ENCODE data around the gene CPNE4.

GRCh38 chr3:131755380-131755779, 279.4 kb downstream of the CPNE4 start:
- no peak for TF ChIP-seq CBFB (CRISPR knock-in tag; IDR thresholded peaks at IDR 0.05)
- TF ChIP-seq, protein P1, sequence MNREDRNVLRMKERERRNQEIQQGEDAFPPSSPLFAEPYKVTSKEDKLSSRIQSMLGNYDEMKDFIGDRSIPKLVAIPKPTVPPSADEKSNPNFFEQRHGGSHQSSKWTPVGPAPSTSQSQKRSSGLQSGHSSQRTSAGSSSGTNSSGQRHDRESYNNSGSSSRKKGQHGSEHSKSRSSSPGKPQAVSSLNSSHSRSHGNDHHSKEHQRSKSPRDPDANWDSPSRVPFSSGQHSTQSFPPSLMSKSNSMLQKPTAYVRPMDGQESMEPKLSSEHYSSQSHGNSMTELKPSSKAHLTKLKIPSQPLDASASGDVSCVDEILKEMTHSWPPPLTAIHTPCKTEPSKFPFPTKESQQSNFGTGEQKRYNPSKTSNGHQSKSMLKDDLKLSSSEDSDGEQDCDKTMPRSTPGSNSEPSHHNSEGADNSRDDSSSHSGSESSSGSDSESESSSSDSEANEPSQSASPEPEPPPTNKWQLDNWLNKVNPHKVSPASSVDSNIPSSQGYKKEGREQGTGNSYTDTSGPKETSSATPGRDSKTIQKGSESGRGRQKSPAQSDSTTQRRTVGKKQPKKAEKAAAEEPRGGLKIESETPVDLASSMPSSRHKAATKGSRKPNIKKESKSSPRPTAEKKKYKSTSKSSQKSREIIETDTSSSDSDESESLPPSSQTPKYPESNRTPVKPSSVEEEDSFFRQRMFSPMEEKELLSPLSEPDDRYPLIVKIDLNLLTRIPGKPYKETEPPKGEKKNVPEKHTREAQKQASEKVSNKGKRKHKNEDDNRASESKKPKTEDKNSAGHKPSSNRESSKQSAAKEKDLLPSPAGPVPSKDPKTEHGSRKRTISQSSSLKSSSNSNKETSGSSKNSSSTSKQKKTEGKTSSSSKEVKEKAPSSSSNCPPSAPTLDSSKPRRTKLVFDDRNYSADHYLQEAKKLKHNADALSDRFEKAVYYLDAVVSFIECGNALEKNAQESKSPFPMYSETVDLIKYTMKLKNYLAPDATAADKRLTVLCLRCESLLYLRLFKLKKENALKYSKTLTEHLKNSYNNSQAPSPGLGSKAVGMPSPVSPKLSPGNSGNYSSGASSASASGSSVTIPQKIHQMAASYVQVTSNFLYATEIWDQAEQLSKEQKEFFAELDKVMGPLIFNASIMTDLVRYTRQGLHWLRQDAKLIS (CRISPR knock-in tag; IDR thresholded peaks at IDR 0.05) = no peak
- TF ChIP-seq, protein P2, sequence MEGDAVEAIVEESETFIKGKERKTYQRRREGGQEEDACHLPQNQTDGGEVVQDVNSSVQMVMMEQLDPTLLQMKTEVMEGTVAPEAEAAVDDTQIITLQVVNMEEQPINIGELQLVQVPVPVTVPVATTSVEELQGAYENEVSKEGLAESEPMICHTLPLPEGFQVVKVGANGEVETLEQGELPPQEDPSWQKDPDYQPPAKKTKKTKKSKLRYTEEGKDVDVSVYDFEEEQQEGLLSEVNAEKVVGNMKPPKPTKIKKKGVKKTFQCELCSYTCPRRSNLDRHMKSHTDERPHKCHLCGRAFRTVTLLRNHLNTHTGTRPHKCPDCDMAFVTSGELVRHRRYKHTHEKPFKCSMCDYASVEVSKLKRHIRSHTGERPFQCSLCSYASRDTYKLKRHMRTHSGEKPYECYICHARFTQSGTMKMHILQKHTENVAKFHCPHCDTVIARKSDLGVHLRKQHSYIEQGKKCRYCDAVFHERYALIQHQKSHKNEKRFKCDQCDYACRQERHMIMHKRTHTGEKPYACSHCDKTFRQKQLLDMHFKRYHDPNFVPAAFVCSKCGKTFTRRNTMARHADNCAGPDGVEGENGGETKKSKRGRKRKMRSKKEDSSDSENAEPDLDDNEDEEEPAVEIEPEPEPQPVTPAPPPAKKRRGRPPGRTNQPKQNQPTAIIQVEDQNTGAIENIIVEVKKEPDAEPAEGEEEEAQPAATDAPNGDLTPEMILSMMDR (IDR thresholded peaks at IDR 0.05 in 2 of 3, conservative IDR thresholded peaks at IDR 0.05 in 1 of 3; ENCODE audit: insufficient read depth in 2 of 3, low read depth in 1 of 3, low read length in 3 of 3) = no peak
- no peak for TF ChIP-seq TRIM25 (IDR thresholded peaks at IDR 0.05; ENCODE audit: borderline replicate concordance)
- no peak for TF ChIP-seq ZBTB2 (IDR thresholded peaks at IDR 0.05)
- no peak for TF ChIP-seq YY1 (IDR thresholded peaks at IDR 0.05; ENCODE audit: borderline replicate concordance in 1 of 3, control insufficient read depth in 1 of 3, extremely low read depth in 1 of 3, insufficient read depth in 3 of 3, insufficient read length in 1 of 3, insufficient replicate concordance in 2 of 3, low read depth in 1 of 3, low read length in 2 of 3)
- TF ChIP-seq POLR2AphosphoS5 (IDR thresholded peaks at IDR 0.05; ENCODE audit: control insufficient read depth, insufficient read depth, low read depth, low read length) = no peak
- TF ChIP-seq, protein P3, sequence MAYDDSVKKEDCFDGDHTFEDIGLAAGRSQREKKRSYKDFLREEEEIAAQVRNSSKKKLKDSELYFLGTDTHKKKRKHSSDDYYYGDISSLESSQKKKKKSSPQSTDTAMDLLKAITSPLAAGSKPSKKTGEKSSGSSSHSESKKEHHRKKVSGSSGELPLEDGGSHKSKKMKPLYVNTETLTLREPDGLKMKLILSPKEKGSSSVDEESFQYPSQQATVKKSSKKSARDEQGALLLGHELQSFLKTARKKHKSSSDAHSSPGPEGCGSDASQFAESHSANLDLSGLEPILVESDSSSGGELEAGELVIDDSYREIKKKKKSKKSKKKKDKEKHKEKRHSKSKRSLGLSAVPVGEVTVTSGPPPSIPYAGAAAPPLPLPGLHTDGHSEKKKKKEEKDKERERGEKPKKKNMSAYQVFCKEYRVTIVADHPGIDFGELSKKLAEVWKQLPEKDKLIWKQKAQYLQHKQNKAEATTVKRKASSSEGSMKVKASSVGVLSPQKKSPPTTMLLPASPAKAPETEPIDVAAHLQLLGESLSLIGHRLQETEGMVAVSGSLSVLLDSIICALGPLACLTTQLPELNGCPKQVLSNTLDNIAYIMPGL (CRISPR knock-in tag; IDR thresholded peaks at IDR 0.05) = no peak

Measured in K562 (cell line).